B cell (primary cell): Measurements from ENCODE around the gene EIF2B2. TPM values are rescaled to one million over a fixed set of nuclear protein-coding genes. Genes with fewer than 3 reads are reported as not detected.

Experiments used
- ATAC-seq: fragments of 200-7000 bp; cut with Tn5 transposase; one replicate; pipeline ENCODE4 v1.10.0; 2021; ENCODE audit warnings: low read depth, mild to moderate bottlenecking, moderate number of reproducible peaks, moderate library complexity
- CTCF ChIA-PET: fragments of 350-600 bp; sonication (Branson Sonifier 250); formaldehyde crosslinking; loops from one replicate; lab custom pipeline; 2021; ENCODE audit warnings: antibody characterized with exemption, inconsistent platforms; lab: Charles Lee
- POLR2A ChIA-PET: fragments of 350-600 bp; sonication (Branson Sonifier 250); formaldehyde crosslinking; loops from one replicate; lab custom pipeline; 2021; ENCODE audit warnings: antibody characterized with exemption; lab: Charles Lee
- DNase-seq: peaks from one replicate; pipeline ENCODE4 v3.0.0; 2013
- H2AFZ ChIP-seq: 2 replicates; pipeline ENCODE4 v1.6.1; 2012; ENCODE audit warnings: mild to moderate bottlenecking, low read depth, low read length; ENCODE audit not compliant: insufficient read depth, poor library complexity, severe bottlenecking
- H3K27ac ChIP-seq, 2 donors: 1 replicate in 1 of 2; 2 replicates in 1 of 2; pipeline ENCODE4 v1.5.1; 2012 to 2013; ENCODE audit warnings: low read length in 2 of 2, mild to moderate bottlenecking in 2 of 2, moderate library complexity in 1 of 2
- H3K27me3 ChIP-seq, 4 experiments: fragments of 200-600 bp in 1 of 4; sonication (generic) in 1 of 4; replicated peaks in 1 of 4; 1 replicate in 2 of 4; 2 replicates in 2 of 4; pipeline versions ENCODE4 v1.6.1 to v1.7.0; 2013 to 2016; ENCODE audit warnings: low read length in 3 of 4, mild to moderate bottlenecking in 2 of 4, mixed read lengths in 1 of 4, moderate library complexity in 1 of 4; ENCODE audit not compliant: insufficient read depth in 4 of 4, control insufficient read depth in 3 of 4; ENCODE audit errors: control extremely low read depth in 1 of 4
- H3K36me3 ChIP-seq, 2 experiments: replicated peaks in 1 of 2; 1 replicate in 1 of 2; 2 replicates in 1 of 2; pipeline versions ENCODE4 v1.6.1 to v1.7.1; 2013; ENCODE audit warnings: low read length in 1 of 2; ENCODE audit not compliant: insufficient read depth in 2 of 2, control insufficient read depth in 1 of 2; ENCODE audit errors: control extremely low read depth in 1 of 2, extremely low read depth in 1 of 2
- H3K4me1 ChIP-seq, 2 donors: fragments of 200-600 bp in 1 of 2; sonication (generic) in 1 of 2; 1 replicate in 1 of 2; 2 replicates in 1 of 2; pipeline versions ENCODE4 v1.5.1 to v1.6.1; 2013 to 2017; ENCODE audit warnings: low read length in 2 of 2; ENCODE audit not compliant: control insufficient read depth in 2 of 2, insufficient read depth in 2 of 2
- H3K4me2 ChIP-seq: replicated peaks from 2 replicates; pipeline ENCODE3; 2012; ENCODE audit warnings: mild to moderate bottlenecking, low read depth, low read length; ENCODE audit not compliant: poor library complexity, severe bottlenecking
- H3K4me3 ChIP-seq, 5 experiments: fragments of 200-600 bp in 1 of 5; sonication (generic) in 1 of 5; 1 replicate in 3 of 5; 2 replicates in 2 of 5; pipeline versions ENCODE4 v1.5.1 to v1.7.0; 2011 to 2016; ENCODE audit warnings: low read length in 4 of 5, mild to moderate bottlenecking in 4 of 5, low read depth in 2 of 5, control low read depth in 1 of 5, moderate library complexity in 1 of 5; ENCODE audit not compliant: insufficient read depth in 1 of 5; ENCODE audit errors: control extremely low read depth in 1 of 5, extremely low read depth in 1 of 5
- H3K79me2 ChIP-seq: fragments of 200-600 bp; sonication (generic); one replicate; pipeline ENCODE4 v1.6.0; 2016; ENCODE audit warnings: low read length; ENCODE audit not compliant: control insufficient read depth, insufficient read depth
- H3K9ac ChIP-seq: fragments of 200-600 bp; sonication (generic); 2 replicates; pipeline ENCODE4 v1.6.1; 2017; ENCODE audit warnings: mild to moderate bottlenecking, low read length, moderate library complexity
- H3K9me3 ChIP-seq, 3 donors: one replicate each; pipeline versions ENCODE4 v1.6.1 to v1.7.1; 2013; ENCODE audit warnings: low read length in 2 of 3; ENCODE audit not compliant: control insufficient read depth in 2 of 3, insufficient read depth in 1 of 3; ENCODE audit errors: control extremely low read depth in 1 of 3
- H4K20me1 ChIP-seq: 2 replicates; pipeline ENCODE4 v1.6.0; 2012; ENCODE audit warnings: mild to moderate bottlenecking, low read length; ENCODE audit not compliant: insufficient read depth, control insufficient read depth, poor library complexity, severe bottlenecking
- H3K27ac Mint-ChIP-seq: one replicate; pipeline ENCODE4 v1.8.0; 2021; ENCODE audit warnings: mixed read lengths
- H3K27me3 Mint-ChIP-seq: one replicate; pipeline ENCODE4 v1.8.0; 2021; ENCODE audit warnings: mixed read lengths
- H3K4me1 Mint-ChIP-seq: one replicate; pipeline ENCODE4 v1.8.0; 2021; ENCODE audit warnings: mixed read lengths
- H3K4me3 Mint-ChIP-seq: one replicate; pipeline ENCODE4 v1.8.0; 2021; ENCODE audit warnings: mixed read lengths
- H3K9me3 Mint-ChIP-seq: one replicate; pipeline ENCODE4 v1.8.0; 2022; ENCODE audit warnings: mixed read lengths; ENCODE audit not compliant: insufficient read depth
- CTCF ChIP-seq: fragments of 200-600 bp; IDR thresholded peaks from one replicate; pipeline ENCODE4 v1.8.0; 2022; ENCODE audit warnings: antibody characterized with exemption, mild to moderate bottlenecking
- EZH2 ChIP-seq: IDR thresholded peaks from 2 replicates; pipeline ENCODE4 v1.6.1; 2012; ENCODE audit warnings: borderline replicate concordance, low read depth, mild to moderate bottlenecking, moderate library complexity, low read length; ENCODE audit not compliant: insufficient read depth, poor library complexity, severe bottlenecking
- WGBS: methylation state at CpG from one replicate; pipeline ENCODE4 v1.1.5; 2013; ENCODE audit warnings: missing lambda C conversion rate; ENCODE audit not compliant: insufficient coverage; 5-methylcytosine and 5-hydroxymethylcytosine counted together
- intact Hi-C: fragments of 100-400 bp; cut with micrococcal nuclease; formaldehyde crosslinking; loops from one replicate; pipeline ENCODE4 v1.10.0; 2022
- polyA plus RNA-seq: library from polyadenylated mRNA; depleted of rRNA; stranded (reverse); fragments of >200 nt; gene quantifications from 2 replicates; pipeline ENCODE4 v1.2.3, GENCODE V29; 2012
- total RNA-seq, 2 donors: library from RNA; stranded (reverse); fragments of 120-200 nt in 1 of 2; gene quantifications; 1 replicate in 1 of 2; 2 replicates in 1 of 2; pipeline versions ENCODE4 v1.2.3 to v1.2.4, GENCODE V29; 2013 to 2022

The EIF2B2 gene
- total and polyA plus RNA-seq, 2 donors (not counting 1 experiment from before 2014, with no cell fraction given), result 25.5 to 27.6 TPM

DNA sequence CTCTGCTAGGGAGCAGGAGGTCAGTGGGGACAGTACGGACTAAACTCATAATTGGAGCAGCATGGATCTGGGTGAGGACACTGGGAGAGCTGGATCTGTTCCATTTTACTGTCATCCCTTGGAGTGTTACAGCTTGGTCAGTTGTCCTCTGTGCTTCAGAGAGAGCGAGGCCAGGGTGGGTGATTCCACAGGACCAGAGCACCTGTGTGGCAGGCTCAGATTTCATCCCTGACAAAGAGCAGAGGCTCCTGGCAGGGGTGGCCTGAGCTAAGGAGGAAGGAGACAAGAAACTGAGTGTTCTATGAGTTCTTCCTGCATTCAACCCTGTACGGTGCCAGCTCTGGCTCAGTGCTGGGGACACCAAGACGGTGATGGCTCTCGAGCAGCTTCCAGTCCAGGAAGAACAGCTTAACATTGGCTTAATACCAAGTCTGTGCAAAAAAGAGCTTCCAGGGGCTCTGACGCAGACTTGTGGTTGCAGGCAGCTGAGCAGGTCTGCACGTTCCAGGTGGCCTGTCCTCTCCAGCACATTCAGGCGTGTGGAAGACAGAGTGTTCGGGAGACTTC, 38.9 kb upstream of the EIF2B2 start:
- H2AFZ ChIP-seq, result peak overlapping the region; percentile 34
- H3K4me1 ChIP-seq, result peaks cover 17 to 22% of the 10 kb centered on the region in 2 donors
- H3K27me3 ChIP-seq, result no peaks in the 10 kb centered on the region
- DNase-seq, result no peak
- POLR2A ChIA-PET, result no interaction called here
- CTCF ChIA-PET, result interaction anchor here (1.2 to 1.4 kb wide), 2 partner anchors 18 to 39 kb away, joined by 3 to 5 read pairs; partner anchors contain the start of gene EIF2B2
- no peak overlapping the region for H3K27ac ChIP-seq
- ATAC-seq, result no peak
- H3K79me2 ChIP-seq, result no peaks in the 10 kb centered on the region
- Mint-ChIP-seq H3K4me3 (no peak overlapping the region), H3K9me3 (no peaks in the 10 kb centered on the region), H3K27me3 (no peaks in the 10 kb centered on the region), H3K4me1 (peaks cover 21% of the 10 kb centered on the region), H3K27ac (peak overlapping the region; percentile 16)
- TF ChIP-seq EZH2, result no peak
- no peak overlapping the region for H3K4me2 ChIP-seq
- no peaks in the 10 kb centered on the region for H3K36me3 ChIP-seq
- 51% methylated on average over 9 of the region's 9 CpGs for WGBS
- no peak overlapping the region for H3K4me3 ChIP-seq
- H4K20me1 ChIP-seq, result no peaks in the 10 kb centered on the region
- no peak overlapping the region for H3K9ac ChIP-seq
- intact Hi-C loops, result no loop called here
- no peaks in the 10 kb centered on the region for H3K9me3 ChIP-seq

DNA sequence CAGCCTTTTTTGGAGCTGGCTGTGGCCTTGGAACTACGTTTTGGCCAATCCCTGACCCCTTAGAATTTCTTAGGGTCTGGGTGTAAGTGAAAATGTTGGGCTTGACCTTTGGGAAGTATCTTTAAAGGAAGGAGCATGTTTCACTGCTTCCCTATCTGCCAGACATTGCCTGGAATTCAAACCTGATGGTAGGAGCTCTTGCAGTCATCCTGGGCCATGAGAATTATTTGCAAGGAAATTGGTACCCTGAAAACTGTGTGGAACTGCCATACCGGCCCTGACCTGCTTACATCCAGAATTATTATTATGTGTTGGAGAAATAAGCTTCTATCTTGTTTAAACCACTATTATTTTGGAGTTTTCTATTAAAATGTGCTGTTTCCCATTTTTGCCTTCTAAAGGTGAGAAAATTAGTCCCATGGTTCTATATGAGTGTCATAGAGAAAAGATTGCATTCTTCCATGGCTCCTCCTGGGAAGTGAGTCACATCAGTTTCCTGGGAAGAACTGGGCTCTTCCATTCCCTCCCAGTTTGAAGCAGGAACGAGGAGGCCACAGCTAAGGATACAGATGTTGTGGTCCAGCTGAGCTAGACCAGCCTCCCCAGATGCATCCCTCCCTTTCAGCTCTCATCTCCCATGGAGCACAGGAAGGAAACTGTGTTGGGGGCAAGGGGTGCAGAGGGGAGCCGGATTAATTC, 37.8 kb upstream of the EIF2B2 start:
- Histone ChIP-seq H3K4me3 (no peak overlapping the region), H4K20me1 (no peaks in the 10 kb centered on the region), H3K4me2 (no peak overlapping the region), H3K79me2 (no peaks in the 10 kb centered on the region), H3K9me3 (no peaks in the 10 kb centered on the region), H3K27ac (no peak overlapping the region), H3K9ac (no peak overlapping the region), H3K4me1 (peaks cover 17 to 22% of the 10 kb centered on the region in 2 donors), H2AFZ (no peak overlapping the region), H3K27me3 (no peaks in the 10 kb centered on the region), H3K36me3 (no peaks in the 10 kb centered on the region)
- TF ChIP-seq EZH2, result no peak
- no peak for TF ChIP-seq CTCF
- no peaks in the 10 kb centered on the region for H3K27me3 Mint-ChIP-seq
- no peak for ATAC-seq
- no peak overlapping the region for H3K27ac Mint-ChIP-seq
- H3K9me3 Mint-ChIP-seq, result no peaks in the 10 kb centered on the region
- intact Hi-C loops, result no loop called here
- WGBS, result 64% methylated on average over 3 of the region's 4 CpGs
- no peak for DNase-seq
- POLR2A ChIA-PET, result no interaction called here
- H3K4me1 Mint-ChIP-seq, result peaks cover 21% of the 10 kb centered on the region
- no peak overlapping the region for H3K4me3 Mint-ChIP-seq
- CTCF ChIA-PET, result interaction anchor here (0.5 to 1.4 kb wide), 4 partner anchors 18 to 143 kb away, joined by 3 to 5 read pairs (median 4); partner anchors contain the start of gene EIF2B2
